Sigmoid colon (tissue), 4 donors: Measurements from ENCODE around the gene PCGF1.

Experiments used
- POLR2AphosphoS5 ChIP-seq, 4 donors: sonication (generic); formaldehyde crosslinking; IDR thresholded peaks; one replicate each; pipeline ENCODE4 v1.6.1; 2017; ENCODE audit warnings: antibody characterized with exemption in 4 of 4
- TF ChIP-seq, protein P1 (sequence below), 4 experiments: fragments of 450-650 bp in 3 of 4; fragments of 200-600 bp in 1 of 4; IDR thresholded peaks; one replicate each; pipeline ENCODE4 v1.5.1; 2016 to 2019; ENCODE audit warnings: antibody characterized with exemption in 4 of 4, mild to moderate bottlenecking in 3 of 4, moderate library complexity in 2 of 4

GRCh38 chr2:74540291-74540690, 32.8 kb upstream of the PCGF1 start:
- TF ChIP-seq, protein P1, sequence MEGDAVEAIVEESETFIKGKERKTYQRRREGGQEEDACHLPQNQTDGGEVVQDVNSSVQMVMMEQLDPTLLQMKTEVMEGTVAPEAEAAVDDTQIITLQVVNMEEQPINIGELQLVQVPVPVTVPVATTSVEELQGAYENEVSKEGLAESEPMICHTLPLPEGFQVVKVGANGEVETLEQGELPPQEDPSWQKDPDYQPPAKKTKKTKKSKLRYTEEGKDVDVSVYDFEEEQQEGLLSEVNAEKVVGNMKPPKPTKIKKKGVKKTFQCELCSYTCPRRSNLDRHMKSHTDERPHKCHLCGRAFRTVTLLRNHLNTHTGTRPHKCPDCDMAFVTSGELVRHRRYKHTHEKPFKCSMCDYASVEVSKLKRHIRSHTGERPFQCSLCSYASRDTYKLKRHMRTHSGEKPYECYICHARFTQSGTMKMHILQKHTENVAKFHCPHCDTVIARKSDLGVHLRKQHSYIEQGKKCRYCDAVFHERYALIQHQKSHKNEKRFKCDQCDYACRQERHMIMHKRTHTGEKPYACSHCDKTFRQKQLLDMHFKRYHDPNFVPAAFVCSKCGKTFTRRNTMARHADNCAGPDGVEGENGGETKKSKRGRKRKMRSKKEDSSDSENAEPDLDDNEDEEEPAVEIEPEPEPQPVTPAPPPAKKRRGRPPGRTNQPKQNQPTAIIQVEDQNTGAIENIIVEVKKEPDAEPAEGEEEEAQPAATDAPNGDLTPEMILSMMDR (IDR thresholded peaks at IDR 0.05) = no peak
- TF ChIP-seq POLR2AphosphoS5 (IDR thresholded peaks at IDR 0.05) = no peak
